Epithelial cell of alveolus of lung (primary cell): Measurements from ENCODE around the gene IFITM5. TPM values are rescaled to one million over a fixed set of nuclear protein-coding genes. Genes with fewer than 3 reads are reported as not detected.

Experiments used
- total RNA-seq: library from RNA; depleted of rRNA; stranded (reverse); fragments of >200 nt; gene quantifications from 2 replicates; pipeline ENCODE4 v1.2.1, GENCODE V29; 2015

Gene IFITM5
- not detected in 2 replicates for total RNA-seq

GRCh38 chr11:299081-299891 is at the start of gene IFITM5:
Gene IFITM5 (minus strand): TSS chr11:299526. CDS start chr11:299490, 36 bp downstream.

DNA sequence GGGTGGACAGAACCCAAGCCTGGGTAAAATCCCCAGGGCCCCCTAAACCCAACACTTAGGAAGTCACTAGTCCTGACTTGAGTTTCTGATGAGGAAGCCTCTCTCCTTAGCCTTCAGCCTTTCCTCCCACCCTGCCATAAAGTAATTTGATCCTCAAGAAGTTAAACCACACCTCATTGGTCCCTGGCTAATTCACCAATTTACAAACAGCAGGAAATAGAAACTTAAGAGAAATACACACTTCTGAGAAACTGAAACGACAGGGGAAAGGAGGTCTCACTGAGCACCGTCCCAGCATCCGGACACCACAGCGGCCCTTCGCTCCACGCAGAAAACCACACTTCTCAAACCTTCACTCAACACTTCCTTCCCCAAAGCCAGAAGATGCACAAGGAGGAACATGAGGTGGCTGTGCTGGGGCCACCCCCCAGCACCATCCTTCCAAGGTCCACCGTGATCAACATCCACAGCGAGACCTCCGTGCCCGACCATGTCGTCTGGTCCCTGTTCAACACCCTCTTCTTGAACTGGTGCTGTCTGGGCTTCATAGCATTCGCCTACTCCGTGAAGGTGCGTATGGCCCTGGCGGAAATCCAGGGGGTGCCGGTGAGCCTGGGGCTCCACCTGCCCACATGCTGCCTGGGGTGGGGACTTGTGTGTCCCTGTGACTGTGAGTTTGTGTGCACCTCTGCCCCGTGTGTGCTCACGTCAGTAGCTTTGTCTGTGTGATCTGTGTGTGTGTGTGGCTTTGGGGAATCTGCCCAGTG is 14.6 kb upstream of the IFITM5 start, which contains the start of gene IFITM1:
IFITM1 (plus strand) TSS at position 254 of the 767 bp plus-strand sequence; CDS start at position 385, 131 bp downstream.

DNA sequence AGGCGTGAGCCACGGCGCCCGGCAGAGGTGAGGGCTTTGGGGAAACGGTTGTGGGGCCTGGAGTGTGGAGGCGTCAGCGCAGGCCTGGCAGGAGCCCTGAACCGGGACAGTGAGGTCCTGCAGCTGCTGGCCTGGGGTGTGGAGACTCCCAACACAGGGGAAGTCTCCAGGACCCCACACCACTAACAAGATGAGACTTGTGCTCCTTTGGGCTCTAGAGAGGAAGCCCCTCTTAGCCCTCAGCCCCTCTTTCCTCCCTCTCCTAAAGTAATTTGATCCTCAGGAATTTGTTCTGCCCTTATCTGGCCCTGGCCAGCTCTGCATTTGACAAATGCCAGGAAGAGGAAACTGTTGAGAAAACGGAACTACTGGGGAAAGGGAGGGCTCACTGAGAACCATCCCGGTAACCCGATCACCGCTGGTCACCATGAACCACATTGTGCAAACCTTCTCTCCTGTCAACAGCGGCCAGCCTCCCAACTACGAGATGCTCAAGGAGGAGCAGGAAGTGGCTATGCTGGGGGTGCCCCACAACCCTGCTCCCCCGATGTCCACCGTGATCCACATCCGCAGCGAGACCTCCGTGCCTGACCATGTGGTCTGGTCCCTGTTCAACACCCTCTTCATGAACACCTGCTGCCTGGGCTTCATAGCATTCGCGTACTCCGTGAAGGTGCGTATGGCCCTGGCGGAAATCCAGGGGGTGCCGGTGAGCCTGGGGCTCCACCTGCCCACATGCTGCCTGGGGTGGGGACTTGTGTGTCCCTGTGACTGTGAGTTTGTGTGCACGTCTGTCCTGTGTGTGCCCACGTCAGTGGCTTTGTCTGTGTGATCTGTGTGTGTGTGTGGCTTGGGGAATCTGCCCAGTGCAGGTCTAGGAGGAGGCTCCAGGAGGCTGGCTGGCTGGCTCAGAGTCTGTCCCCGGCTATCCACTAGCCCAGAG is 8.7 kb upstream of the IFITM5 start, which contains the start of gene IFITM2:
IFITM2 (plus strand) TSS at position 51 of the 943 bp plus-strand sequence; CDS start at position 428, 377 bp downstream.

DNA sequence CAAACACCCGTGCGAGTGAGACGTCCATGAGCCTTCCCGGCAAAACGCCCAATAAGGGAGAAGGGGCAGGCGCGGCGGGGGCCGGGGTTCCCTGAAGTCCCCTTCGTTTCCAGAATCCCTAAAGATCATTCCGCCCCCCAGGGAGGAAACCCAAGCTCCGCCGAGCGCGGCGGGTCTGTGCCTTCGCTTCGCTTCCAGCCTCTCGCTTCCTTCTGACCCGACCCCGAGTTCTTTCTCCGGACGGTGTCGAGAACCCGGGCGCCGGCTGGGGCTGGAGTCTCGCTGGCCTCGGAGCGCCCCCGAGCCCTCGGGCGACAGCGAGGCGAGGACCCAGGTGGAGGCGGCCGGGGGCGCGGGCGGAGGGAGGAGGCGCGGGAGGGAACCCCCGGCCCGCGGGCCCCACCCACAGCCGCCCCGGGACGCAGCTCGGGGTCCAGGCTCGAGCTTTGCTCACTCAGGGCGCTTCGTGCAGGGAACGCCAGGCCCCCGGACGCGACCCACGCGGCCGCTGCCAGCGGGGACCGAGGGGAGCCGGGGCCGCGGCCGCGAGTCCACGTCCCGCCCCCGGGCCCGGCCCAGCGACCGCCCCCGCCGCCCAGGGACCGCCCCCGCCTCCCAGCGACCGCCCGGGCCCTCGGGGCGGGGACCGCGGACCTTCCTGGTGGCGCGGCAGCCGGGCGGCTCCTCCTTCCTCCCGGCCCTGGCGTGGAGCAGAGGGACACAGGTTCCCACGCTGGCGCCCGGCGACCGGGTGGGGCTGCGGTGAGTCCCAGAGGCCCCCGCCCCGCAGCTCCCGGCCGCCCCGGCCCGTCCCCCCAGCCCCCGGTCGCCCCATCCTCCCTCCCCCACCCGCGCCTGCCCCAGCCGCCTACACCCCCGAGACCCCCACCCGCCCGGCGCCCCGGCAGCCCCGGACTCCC is 10.6 kb downstream of the IFITM5 start, which contains the start of gene PGGHG:
PGGHG (plus strand) TSS at position 649 of the 920 bp plus-strand sequence. CDS start 691 bp downstream, outside the sequence.

DNA sequence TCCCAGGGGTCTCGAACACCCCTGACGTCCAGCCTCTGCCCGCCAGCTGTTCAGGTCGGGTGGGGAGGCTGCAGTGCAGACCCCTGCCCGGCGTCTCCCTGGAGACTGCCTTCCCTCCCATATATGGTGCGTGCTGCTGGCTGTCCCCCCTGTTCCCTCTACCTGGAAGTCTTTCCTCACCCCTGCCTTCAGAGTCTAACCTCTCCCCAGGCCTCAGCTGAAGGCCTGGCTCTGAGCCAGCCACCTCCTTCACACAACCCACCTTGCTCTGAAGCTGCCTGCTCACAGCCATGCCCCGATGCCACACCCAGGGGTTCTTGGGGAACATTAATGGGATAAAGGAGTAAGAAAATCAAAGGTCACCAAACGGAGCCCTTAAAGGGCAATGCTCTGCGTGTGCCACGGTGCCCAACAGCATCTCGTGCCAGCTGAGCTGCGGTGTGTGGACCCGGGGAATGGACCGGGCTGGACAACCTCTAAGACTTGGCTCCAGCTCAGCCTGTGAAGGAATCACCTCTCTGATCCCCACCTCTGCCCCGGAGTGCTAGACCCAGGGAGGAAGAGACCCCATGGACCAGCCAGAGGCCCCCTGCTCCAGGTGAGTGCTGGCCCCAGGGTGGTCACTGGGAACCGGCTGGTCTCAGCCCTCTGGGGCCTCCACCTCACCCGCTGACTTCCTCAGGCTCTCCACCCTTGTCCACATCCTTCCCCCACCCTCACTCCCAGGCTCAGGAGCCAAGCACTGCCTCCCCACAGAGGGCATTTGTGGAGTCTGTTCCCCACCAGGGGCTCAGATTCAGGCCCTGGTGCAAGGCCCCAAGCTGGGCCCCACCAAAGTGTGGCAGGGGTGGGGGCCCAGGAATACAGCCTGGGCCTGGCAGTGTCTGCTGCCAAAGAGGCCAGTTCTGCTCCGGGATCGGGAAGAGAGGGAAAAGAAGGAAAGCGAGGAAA is 21.1 kb downstream of the IFITM5 start, which contains the start of gene NLRP6:
NLRP6 (plus strand) TSS at position 407 of the 951 bp plus-strand sequence; CDS start at position 570, 163 bp downstream.

Other genes with a start within 250 kb of the IFITM5 start
- not detected in 2 replicates for gene SCGB1C1, start 106.4 kb downstream of the IFITM5 start, total RNA-seq
- gene BET1L, start 92.1 kb downstream of the IFITM5 start, total RNA-seq: 31.9 and 41.6 TPM in 2 replicates
- 81.6 and 104 TPM in 2 replicates for gene RIC8A, start 91.8 kb downstream of the IFITM5 start, total RNA-seq
- 4.4 and 24.8 TPM in 2 replicates for gene SIRT3, start 63.2 kb downstream of the IFITM5 start, total RNA-seq
- 75.2 and 168 TPM in 2 replicates for gene PSMD13, start 62.5 kb downstream of the IFITM5 start, total RNA-seq
- not detected in 2 replicates for gene NLRP6, start 21.1 kb downstream of the IFITM5 start, total RNA-seq
- 3.9 and 27.8 TPM in 2 replicates for gene PGGHG, start 10.4 kb downstream of the IFITM5 start, total RNA-seq
- 67.6 and 518 TPM in 2 replicates for gene IFITM2, start 8.3 kb upstream of the IFITM5 start, total RNA-seq
- 81.3 and 545 TPM in 2 replicates for gene IFITM1, start 14.5 kb upstream of the IFITM5 start, total RNA-seq
- 191 and 603 TPM in 2 replicates for gene IFITM3, start 21.3 kb upstream of the IFITM5 start, total RNA-seq
- 14.4 and 50.0 TPM in 2 replicates for gene B4GALNT4, start 70.0 kb upstream of the IFITM5 start, total RNA-seq
- 1.7 and 5.2 TPM in 2 replicates for gene PKP3, start 94.7 kb upstream of the IFITM5 start, total RNA-seq
- gene SIGIRR, start 115.5 kb upstream of the IFITM5 start, total RNA-seq: 22.4 and 41.8 TPM in 2 replicates
- gene ANO9, start 142.5 kb upstream of the IFITM5 start, total RNA-seq: 0.39 TPM in 1 of 2 replicates, not detected in the other
- gene PTDSS2, start 150.8 kb upstream of the IFITM5 start, total RNA-seq: 38.4 and 60.8 TPM in 2 replicates
- 211 and 362 TPM in 2 replicates for gene RNH1, start 207.7 kb upstream of the IFITM5 start, total RNA-seq
- gene HRAS, start 236.1 kb upstream of the IFITM5 start, total RNA-seq: 52.8 and 80.4 TPM in 2 replicates
- 0.26 and 2.6 TPM in 2 replicates for gene LRRC56, start 238.0 kb upstream of the IFITM5 start, total RNA-seq